SK-N-SH (cell line): ENCODE measurements around the gene TLDC2. TPM values are rescaled to one million over a fixed set of nuclear protein-coding genes. Genes with fewer than 3 reads are reported as not detected.

Source experiments
- CTCF ChIA-PET: fragments of 300-600, 350-600 bp; formaldehyde crosslinking; extraction: SDS; loops from one replicate; lab custom pipeline; 2021; lab: Yijun Ruan, JAX
- POLR2A ChIA-PET: fragments of 350-600 bp; sonication (Branson Sonifier 250); formaldehyde crosslinking; extraction: SDS; loops from one replicate; lab custom pipeline; 2020; ENCODE audit warnings: antibody characterized with exemption, inconsistent platforms; lab: Yijun Ruan, JAX
- DNase-seq: peaks from one replicate; pipeline ENCODE4 v3.0.0; 2012
- H2AFZ ChIP-seq: fragments of 200-600 bp; sonication (generic); 2 replicates; pipeline ENCODE4 v1.8.1; 2016; ENCODE audit warnings: antibody characterized with exemption, mild to moderate bottlenecking, low read depth
- H3F3A ChIP-seq: fragments of 200-600 bp; sonication (generic); replicated peaks from 2 replicates; pipeline ENCODE3; 2016; ENCODE audit warnings: antibody characterized with exemption, mild to moderate bottlenecking; ENCODE audit not compliant: insufficient read depth
- H3K27ac ChIP-seq, 2 experiments: fragments of 200-500 bp in 1 of 2; fragments of 200-600 bp in 1 of 2; sonication (Bioruptor generic) in 1 of 2; sonication (generic), shearing (Covaris generic) in 1 of 2; 2 replicates each; pipeline versions ENCODE4 v1.5.1 to v1.6.1; 2014 to 2016; ENCODE audit warnings: low read depth in 2 of 2, inconsistent platforms in 1 of 2, low read length in 1 of 2, mild to moderate bottlenecking in 1 of 2, mixed read lengths in 1 of 2
- H3K27me3 ChIP-seq: fragments of 200-600 bp; sonication (generic), shearing (Covaris generic); 2 replicates; pipeline ENCODE4 v1.6.1; 2016; ENCODE audit warnings: mixed run types; ENCODE audit not compliant: insufficient read depth
- H3K36me3 ChIP-seq, 2 experiments: fragments of 200-500 bp in 1 of 2; fragments of 200-600 bp in 1 of 2; sonication (Bioruptor generic) in 1 of 2; sonication (generic) in 1 of 2; replicated peaks in 1 of 2; 2 replicates each; pipeline versions ENCODE3 to v1.5.1; 2014 to 2016; ENCODE audit warnings: low read length in 1 of 2, mild to moderate bottlenecking in 1 of 2; ENCODE audit not compliant: insufficient read depth in 2 of 2, control insufficient read depth in 1 of 2
- H3K4me1 ChIP-seq, 2 experiments: fragments of 200-500 bp in 1 of 2; fragments of 200-600 bp in 1 of 2; sonication (Bioruptor generic) in 1 of 2; sonication (generic), shearing (Covaris generic) in 1 of 2; 2 replicates each; pipeline versions ENCODE4 v1.5.1 to v1.6.1; 2014 to 2016; ENCODE audit warnings: low read depth in 1 of 2, low read length in 1 of 2, mixed run types in 1 of 2; ENCODE audit not compliant: insufficient read depth in 2 of 2, control insufficient read depth in 1 of 2
- H3K4me2 ChIP-seq: fragments of 200-600 bp; sonication (generic), shearing (Covaris generic); 2 replicates; pipeline ENCODE4 v1.6.1; 2017; ENCODE audit warnings: mixed run types
- H3K4me3 ChIP-seq, 2 experiments: fragments of 200-500 bp in 1 of 2; fragments of 200-600 bp in 1 of 2; sonication (Bioruptor generic) in 1 of 2; sonication (generic), shearing (Covaris generic) in 1 of 2; 2 replicates each; pipeline versions ENCODE4 v1.5.1 to v1.8.1; 2014 to 2016; ENCODE audit warnings: low read depth in 2 of 2, inconsistent platforms in 1 of 2, low read length in 1 of 2, mild to moderate bottlenecking in 1 of 2, mixed read lengths in 1 of 2, moderate library complexity in 1 of 2
- H3K79me2 ChIP-seq: fragments of 200-600 bp; sonication (generic); 2 replicates; pipeline ENCODE4 v1.8.1; 2017; ENCODE audit warnings: mild to moderate bottlenecking; ENCODE audit not compliant: insufficient read depth
- H3K9ac ChIP-seq: fragments of 200-600 bp; sonication (generic); 2 replicates; pipeline ENCODE4 v1.6.1; 2017; ENCODE audit warnings: mixed run types
- H3K9me2 ChIP-seq: fragments of 200-600 bp; sonication (generic); 2 replicates; pipeline ENCODE4 v1.6.1; 2017; ENCODE audit warnings: mixed run types
- H3K9me3 ChIP-seq: fragments of 200-600 bp; sonication (generic); 2 replicates; pipeline ENCODE4 v1.6.1; 2017; ENCODE audit warnings: mixed run types, mild to moderate bottlenecking, moderate library complexity
- H4K20me1 ChIP-seq: fragments of 200-600 bp; sonication (generic); 2 replicates; pipeline ENCODE4 v1.6.1; 2017; ENCODE audit warnings: mild to moderate bottlenecking, mixed run types; ENCODE audit not compliant: insufficient read depth
- GATA2 ChIP-seq: sonication (generic); formaldehyde crosslinking; IDR thresholded peaks from 2 replicates; pipeline ENCODE4 v1.5.0; 2020; ENCODE audit warnings: mild to moderate bottlenecking, missing genetic modification reagents
- MEF2A ChIP-seq: IDR thresholded peaks from 2 replicates; pipeline ENCODE4 v1.4.0; 2012; ENCODE audit warnings: low read depth, borderline replicate concordance
- MXI1 ChIP-seq: IDR thresholded peaks from 2 replicates; pipeline ENCODE4 v1.6.1; 2012; ENCODE audit warnings: mild to moderate bottlenecking, low read depth, low read length, improper control_type of control experiment
- POLR2AphosphoS5 ChIP-seq: IDR thresholded peaks from 2 replicates; pipeline ENCODE4 v1.6.1; 2012; ENCODE audit warnings: low read depth, low read length
- SIN3A ChIP-seq: IDR thresholded peaks from 2 replicates; pipeline ENCODE4 v1.6.1; 2012; ENCODE audit warnings: low read depth, mild to moderate bottlenecking, low read length, moderate library complexity, borderline replicate concordance
- TEAD4 ChIP-seq: IDR thresholded peaks from 2 replicates; pipeline ENCODE4 v1.4.0; 2012; ENCODE audit warnings: mild to moderate bottlenecking, borderline replicate concordance; ENCODE audit not compliant: insufficient read depth
- WGBS: methylation state at CpG from one replicate; pipeline ENCODE4 v1.1.6; 2017; ENCODE audit warnings: low lambda C conversion rate; 5-methylcytosine and 5-hydroxymethylcytosine counted together
- polyA plus RNA-seq, 3 experiments: library from polyadenylated mRNA; depleted of rRNA; stranded (reverse); fragments of >200 nt; gene quantifications; 2 replicates each; pipeline ENCODE4 v1.2.3, GENCODE V29; 2012
- TF ChIP-seq, protein P1 (sequence below): IDR thresholded peaks from 2 replicates; pipeline ENCODE4; 2012
- TF ChIP-seq, protein P2 (sequence below): IDR thresholded peaks from 2 replicates; pipeline ENCODE4 v1.4.0; 2012; ENCODE audit warnings: low read depth, borderline replicate concordance

Gene TLDC2
- polyA plus RNA-seq, 1 of the 3 experiments (the other 2 are of a cell fraction) = 0.02 TPM

DNA sequence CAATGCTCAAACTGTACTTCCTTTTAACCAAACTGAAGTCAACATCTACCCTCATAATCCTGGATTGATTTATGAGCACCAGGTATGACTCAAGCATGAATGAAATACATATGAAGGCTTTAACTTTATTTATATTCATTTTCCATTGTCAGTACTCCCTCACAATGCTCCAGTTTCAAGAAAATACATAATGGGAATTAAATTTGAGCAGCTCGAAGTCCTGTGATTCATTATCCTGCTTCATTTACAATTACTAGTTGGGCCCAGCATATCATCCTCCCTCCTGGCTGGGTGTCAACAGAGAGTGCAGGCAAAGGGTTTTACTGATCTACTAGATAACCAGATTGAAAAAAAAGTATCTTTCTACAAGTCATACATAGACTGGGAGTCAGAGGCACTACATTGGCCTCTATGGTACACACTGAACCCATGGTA is 65.5 kb downstream of the TLDC2 start:
- Histone ChIP-seq H3K4me1 (peaks cover 0 to 5% of the 10 kb centered on the region in 2 experiments; a peak in 2 of 4 replicates), H3F3A (peaks cover 11% of the 10 kb centered on the region), H3K79me2 (no peaks in the 10 kb centered on the region), H2AFZ (no peak overlapping the region), H4K20me1 (no peaks in the 10 kb centered on the region), H3K4me3 (no peak overlapping the region), H3K4me2 (no peak overlapping the region), H3K9ac (no peak overlapping the region), H3K9me2 (no peaks in the 10 kb centered on the region), H3K36me3 (peaks cover 0 to 7% of the 10 kb centered on the region in 2 experiments), H3K27me3 (no peaks in the 10 kb centered on the region), H3K9me3 (no peaks in the 10 kb centered on the region), H3K27ac (peak overlapping the region in 1 of 2 experiments; percentile 21; a peak in 1 of 4 replicates)
- DNase-seq = peak; percentile 42
- TF ChIP-seq TEAD4 (no peak), MXI1 (no peak), GATA2 (CRISPR knock-in tag) (peak; percentile 63), POLR2AphosphoS5 (no peak), MEF2A (no peak), SIN3A (no peak)
- TF ChIP-seq, protein P1, sequence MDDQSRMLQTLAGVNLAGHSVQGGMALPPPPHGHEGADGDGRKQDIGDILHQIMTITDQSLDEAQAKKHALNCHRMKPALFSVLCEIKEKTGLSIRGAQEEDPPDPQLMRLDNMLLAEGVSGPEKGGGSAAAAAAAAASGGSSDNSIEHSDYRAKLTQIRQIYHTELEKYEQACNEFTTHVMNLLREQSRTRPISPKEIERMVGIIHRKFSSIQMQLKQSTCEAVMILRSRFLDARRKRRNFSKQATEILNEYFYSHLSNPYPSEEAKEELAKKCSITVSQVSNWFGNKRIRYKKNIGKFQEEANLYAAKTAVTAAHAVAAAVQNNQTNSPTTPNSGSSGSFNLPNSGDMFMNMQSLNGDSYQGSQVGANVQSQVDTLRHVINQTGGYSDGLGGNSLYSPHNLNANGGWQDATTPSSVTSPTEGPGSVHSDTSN = peak; percentile 52
- TF ChIP-seq, protein P2, sequence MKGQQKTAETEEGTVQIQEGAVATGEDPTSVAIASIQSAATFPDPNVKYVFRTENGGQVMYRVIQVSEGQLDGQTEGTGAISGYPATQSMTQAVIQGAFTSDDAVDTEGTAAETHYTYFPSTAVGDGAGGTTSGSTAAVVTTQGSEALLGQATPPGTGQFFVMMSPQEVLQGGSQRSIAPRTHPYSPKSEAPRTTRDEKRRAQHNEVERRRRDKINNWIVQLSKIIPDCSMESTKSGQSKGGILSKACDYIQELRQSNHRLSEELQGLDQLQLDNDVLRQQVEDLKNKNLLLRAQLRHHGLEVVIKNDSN = no peak
- CTCF ChIA-PET = interaction anchor here (0.7 kb wide), 1 partner anchor 496 kb away, joined by 3 read pairs; no protein-coding TSS in a partner anchor
- whole genome bisulfite sequencing = 23% methylated on average over 1 of the region's 1 CpG
- POLR2A ChIA-PET = no interaction called here

Other genes with a start within 250 kb of the TLDC2 start
- 0.03 TPM in 1 of 2 replicates, not detected in the other for gene SLA2, start 229.9 kb upstream of the TLDC2 start, polyA plus RNA-seq (2012; rRNA removed)
- 20.5 and 25.4 TPM in 2 replicates for gene NDRG3, start 130.0 kb upstream of the TLDC2 start, polyA plus RNA-seq (2012; rRNA removed)
- 7.3 and 8.3 TPM in 2 replicates for gene DSN1, start 102.4 kb upstream of the TLDC2 start, polyA plus RNA-seq (2012; rRNA removed)
- 5.9 and 7.2 TPM in 2 replicates for gene SAMHD1, start 75.6 kb downstream of the TLDC2 start, polyA plus RNA-seq (2012; rRNA removed)
- 2.3 and 2.5 TPM in 2 replicates for gene RBL1, start 219.9 kb downstream of the TLDC2 start, polyA plus RNA-seq (2012; rRNA removed)